GM18498 (cell line): ENCODE measurements around the gene CDH16.

ENCODE experiments used
- ATAC-seq: cut with Tn5 transposase; IDR thresholded peaks from one replicate; pipeline ENCODE4 v1.9.1; 2021; ENCODE audit warnings: mild to moderate bottlenecking, moderate library complexity; ENCODE audit not compliant: unreplicated experiment

Gene CDH16

DNA sequence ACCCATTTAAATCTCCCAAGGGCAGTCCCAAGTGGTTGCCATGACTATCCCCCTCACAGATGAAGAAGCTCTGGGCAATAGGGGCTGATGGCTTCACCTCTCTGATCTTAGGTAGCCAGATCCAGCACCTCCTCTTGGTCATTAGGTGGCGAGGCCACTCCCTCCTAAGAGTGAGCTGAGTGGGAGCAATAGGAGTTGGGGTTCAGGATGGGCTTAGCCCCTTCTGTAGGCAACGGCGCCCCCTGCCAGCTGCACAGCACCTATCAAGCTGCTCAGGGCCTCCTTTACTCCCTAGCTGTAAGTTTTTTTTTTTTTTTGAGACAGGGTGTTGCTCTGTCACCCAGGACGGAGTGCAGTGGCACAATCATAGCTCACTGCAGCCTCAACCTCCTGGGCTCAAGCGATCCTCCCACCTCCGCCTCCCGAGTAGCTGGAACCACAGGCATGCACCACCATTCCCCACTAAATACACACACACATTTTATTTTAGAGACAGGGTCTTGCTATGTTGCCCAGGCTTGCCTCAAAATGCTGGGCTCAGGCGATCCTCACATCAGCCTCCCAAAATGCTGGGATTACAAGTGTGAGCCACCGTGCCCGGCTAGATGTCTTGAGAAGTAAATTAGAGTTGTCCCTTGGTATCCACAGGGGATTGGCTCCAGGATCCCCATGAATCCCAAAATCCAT lies 10.2 kb upstream of the CDH16 start:
- no peak for ATAC-seq

DNA sequence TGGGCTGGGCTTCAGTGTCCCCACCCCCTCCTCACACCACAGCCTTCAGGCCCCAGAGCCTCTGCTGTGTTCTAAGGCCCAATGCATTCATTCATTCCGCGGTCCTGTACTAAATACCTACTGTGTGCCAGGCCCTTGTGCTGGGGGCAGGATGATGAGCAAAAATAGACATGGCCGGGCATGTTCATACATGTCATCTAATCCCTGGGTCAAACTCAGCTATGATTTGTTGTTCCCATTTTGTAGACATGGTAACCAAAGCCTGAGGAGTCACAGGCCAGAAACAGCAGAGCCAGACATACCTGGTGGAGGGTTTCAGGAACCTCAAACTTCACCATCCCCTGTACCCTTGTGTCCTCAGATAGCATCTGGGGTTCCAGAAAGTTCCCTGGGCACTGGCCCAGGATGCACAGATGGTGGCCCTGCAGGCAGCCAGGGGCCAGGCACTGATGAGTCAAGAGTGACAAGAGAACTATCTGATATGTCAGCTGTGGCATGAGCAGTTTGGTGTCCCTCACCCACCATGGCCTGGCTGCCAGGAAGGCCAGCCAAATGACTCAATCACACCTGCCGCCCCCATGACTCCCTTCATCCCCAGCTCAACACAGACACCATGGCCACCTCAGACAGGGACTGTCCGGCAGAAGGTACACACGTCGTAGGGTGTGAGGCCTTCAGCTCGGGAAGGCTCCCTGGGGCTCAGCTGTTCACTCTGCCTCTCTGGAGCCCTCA lies 9.4 kb upstream of the CDH16 start:
- ATAC-seq, result no peak

- no peak for ATAC-seq
These were observed 8.3 kb upstream of the CDH16 start for GRCh38 chr16:66926961-66927436.

GRCh38 chr16:66926171-66926947 lies 7.7 kb upstream of the CDH16 start:
- no peak for ATAC-seq

- peak; percentile 16 for ATAC-seq
These were observed 6.7 kb upstream of the CDH16 start, which contains the start of gene RRAD for GRCh38 chr16:66925322-66925840. RRAD (minus strand) TSS chr16:66925535; CDS start chr16:66925179, 356 bp downstream.

DNA sequence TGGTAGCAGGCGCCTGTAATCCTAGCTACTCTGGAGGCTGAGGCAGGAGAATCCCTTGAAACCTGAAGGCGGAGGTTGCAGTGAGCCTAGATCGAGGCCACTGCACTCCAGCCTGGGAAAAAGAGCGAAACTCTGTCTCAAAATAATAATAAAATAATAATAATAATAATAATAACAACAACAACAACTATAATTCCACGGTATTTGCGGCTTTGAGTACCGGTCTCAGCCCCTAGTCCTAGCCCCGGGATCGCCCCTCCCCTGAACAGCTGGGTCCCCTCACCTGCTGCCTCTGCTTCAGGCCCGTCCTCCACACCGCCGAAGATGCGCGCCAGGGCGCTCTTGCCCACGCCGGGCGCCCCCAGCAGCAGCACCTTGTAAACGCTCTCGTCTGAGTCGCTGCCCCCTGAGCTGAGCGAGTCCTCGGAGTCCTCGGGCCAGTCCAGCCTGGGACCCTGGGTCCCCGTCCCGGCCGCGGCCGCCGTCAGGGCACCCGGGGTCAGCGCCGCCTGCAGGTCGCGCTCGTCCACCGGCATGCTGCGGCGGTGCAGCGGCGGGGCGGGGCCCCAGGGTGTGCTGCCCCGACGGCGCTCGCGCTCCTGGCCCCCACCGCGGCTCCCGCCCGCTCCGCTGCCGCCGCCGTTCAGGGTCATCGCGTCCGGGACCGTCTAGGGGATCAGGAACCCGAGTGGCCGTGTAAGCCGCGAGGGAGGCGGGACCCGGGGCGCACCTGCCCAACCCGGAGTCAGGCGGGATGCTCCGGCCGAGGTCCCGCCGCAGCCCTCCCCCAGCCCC lies 6.0 kb upstream of the CDH16 start:
- peak; percentile 49 for ATAC-seq

GRCh38 chr16:66923866-66924265 lies 5.2 kb upstream of the CDH16 start:
- no peak for ATAC-seq

DNA sequence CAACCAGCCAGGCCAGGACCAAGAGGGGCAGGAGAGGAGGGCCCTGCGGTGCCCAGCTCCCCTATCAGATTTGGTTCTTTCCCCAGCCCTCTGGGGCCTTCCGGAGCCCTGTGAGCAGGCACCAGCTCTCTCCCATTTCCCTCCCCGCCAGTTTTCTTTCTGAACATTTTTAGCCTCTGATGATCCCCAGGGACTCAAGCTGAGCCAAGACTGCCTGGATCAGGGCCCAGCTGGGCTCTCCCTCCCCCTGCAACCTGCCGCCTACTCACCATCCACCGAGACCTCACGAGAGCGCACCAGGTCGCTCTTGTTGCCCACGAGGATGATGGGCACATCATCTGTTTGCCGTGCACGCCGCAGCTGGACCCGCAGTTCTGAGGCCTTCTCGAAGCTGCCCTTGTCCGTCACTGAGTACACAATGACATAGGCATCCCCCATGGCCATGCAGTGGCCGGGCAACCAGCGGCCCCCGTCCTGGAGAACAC lies 4.6 kb upstream of the CDH16 start:
- no peak for ATAC-seq

DNA sequence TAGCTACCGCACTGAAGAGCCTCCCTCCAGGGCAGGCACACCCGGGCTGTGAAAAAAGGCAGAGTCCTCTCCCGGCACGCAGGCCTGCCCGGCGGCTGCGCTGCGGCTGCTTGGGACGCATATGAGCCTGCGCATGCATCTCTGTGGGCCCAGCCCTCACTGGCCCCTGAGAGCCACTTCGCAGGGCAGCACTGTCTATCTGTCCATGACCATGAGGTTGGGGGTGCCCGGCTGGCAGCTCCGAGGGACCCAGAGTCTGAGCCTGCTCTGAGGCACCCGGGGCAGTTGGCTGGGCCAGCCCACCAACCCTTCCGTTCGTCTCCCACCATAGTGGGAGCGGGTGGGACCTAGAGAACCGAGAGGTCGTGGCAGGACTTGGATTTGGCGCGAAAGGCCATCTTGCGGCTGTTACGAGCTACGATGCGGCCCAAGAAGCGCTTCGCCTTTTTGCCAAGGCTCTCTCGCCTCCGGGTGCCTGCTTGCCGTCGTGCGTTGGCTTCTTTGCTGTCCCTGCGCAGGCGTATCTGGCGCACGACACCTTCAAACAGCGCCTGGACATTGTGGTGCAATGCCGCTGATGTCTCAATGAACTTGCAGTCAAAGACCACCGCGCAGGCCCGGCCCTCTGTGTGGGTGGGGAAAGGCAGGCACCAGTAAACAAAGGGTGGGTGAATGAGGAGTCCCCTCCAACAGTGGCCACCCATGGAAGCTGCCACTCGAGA lies 3.2 kb upstream of the CDH16 start:
- no peak for ATAC-seq

DNA sequence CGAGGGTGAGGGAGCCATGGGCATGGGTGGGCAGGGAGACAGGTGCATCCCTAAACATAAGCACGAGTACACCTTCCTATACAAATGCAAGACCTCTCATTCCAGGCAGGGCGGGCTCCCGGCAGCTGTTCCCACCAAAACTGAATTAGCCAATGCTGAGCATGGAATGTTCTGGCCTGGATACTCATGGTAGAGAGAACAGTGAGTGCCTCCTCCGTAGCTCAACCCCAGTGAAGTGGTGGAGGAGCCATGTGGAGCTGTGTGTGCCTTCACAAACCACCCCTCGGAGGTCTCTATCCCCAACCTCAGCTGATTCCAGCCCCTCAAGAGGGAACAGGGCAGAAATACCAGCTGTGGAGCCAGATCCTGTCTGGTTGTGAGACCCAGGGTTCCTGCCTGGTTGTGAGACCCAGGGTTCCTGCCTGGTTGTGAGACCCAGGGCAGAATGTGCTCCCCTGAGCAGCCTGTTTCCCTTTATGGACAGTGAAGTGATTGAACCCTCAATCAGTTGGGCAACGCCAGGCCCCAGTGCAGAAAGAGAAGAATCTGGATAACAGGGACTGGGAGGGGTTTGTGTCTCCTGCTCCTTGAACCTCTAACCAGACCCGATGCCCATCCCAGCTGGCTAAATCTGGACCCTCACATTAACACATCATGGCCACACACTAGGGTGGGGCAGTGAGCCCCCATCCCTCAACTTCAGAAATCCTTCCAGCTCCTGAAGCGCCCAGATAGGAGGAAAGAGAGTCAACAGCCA lies 2.4 kb upstream of the CDH16 start:
- no peak for ATAC-seq

- no peak for ATAC-seq
These were observed 1.6 kb upstream of the CDH16 start for GRCh38 chr16:66920299-66920590.

DNA sequence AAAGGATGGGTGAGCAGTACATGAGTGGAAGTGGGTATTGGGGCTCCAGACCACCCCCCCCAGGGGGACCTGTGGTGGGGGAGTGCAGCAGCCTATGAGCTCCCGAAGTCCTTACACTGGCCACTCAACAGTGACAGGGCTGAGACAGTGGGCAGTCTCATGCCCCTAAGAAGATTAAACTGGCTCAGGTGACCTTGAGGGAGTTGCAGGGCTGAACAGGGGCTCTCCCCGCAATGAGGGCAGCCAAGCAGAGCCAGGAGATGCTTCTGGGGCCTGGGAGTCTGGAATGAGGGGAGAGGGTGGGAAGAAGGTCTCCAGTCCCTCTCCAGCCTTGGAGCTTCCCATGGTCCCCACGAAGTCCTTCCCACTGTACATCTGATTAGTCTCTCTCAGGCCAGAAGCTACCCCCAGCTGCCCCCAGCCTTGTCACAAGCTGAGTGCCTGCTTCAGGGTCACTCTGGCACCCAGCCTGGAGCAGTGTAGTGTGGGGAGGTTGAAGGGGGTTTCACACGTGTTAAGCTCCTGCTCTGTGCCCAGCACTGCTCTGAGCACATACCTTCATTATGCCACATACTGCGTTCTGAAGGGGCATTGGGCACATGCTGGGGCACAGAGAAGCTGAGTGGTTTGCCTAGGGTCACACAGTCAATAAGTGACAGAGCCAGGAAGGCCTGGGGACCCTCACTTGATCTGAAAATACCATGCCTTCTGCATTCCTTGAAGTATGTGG lies 1.0 kb upstream of the CDH16 start:
- ATAC-seq, result no peak

DNA sequence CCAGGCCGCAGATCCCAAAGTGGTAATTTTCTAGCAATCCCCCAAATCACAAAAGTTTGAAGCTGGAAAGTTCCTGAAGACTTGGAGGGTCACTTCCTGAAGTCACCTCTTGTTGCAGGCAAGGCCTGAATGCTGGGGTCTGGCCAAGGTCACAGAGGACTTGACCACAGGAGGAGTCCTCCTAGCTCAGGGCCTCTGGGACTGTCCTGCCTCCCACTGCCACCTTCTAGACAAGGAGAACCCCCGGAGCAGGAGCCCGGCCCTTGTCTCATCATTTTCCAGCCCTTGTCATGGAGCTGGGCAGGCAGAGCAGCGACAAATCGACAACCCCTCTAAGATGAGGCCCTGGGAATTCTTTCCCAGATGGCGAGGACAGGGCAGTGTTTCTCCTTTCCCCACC lies 330 bp downstream of the CDH16 start:
- ATAC-seq, result no peak

DNA sequence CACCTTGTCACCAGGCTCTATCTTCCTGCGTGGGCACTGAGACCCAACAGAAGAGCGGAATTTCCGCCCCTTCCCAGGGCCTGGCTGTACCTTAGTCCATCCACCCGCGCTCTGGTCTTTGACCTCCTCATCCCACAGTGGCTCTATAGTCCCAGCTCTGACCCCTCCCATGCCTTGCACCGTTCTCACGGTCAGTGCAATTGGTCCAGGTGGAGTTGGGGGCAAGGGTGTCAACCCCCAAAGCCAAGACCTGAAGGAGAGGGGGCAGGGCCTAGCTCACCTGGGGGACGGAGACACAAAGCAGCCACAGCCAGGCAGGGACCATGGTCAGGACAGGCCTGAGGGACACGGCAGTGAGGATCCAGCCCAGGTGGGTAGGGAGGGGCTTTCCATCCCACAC lies 944 bp downstream of the CDH16 start:
- ATAC-seq, result no peak

GRCh38 chr16:66916518-66916917 lies 2.2 kb downstream of the CDH16 start:
- no peak for ATAC-seq

DNA sequence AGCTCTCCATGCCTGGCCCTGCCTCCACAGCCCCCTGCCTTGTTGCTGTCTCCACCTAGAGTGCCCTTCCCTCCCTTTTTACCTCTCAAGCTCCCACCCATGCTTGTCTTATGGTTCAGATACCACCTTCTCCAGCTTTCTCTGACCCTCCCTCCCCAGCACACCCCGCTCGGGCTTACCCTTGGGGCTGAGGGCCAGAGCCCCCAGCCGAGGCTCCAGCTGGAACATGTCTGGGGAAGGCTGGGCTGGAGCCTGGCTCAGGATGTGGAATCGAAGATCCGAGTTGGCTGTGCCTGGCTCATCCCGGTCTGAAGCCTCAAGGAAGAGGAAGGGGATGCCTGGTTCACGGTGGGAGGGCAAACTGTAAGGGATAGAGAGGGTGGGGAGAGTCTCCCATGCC lies 3.6 kb downstream of the CDH16 start:
- no peak for ATAC-seq

DNA sequence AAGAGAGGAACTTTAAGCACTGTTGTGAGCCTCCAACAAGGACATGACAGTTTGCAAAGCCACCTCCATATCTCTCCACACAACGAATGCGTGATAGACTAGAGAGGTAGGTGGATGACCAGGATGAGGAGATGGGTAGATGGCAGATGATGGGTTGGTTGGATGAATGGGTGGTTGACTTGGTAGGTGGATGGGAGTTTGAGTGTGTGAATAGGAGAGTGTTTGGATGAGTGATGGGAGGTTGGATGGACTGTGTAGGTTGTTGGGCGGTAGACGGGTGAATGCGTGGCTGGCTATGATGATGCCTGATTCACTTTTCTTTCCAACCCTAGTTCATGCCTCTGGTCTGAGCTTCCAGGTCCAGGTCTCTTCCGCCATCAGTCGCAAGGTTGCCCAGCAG lies 4.1 kb downstream of the CDH16 start:
- ATAC-seq, result no peak

- ATAC-seq, result no peak
These were observed 5.0 kb downstream of the CDH16 start for GRCh38 chr16:66913711-66914110.

DNA sequence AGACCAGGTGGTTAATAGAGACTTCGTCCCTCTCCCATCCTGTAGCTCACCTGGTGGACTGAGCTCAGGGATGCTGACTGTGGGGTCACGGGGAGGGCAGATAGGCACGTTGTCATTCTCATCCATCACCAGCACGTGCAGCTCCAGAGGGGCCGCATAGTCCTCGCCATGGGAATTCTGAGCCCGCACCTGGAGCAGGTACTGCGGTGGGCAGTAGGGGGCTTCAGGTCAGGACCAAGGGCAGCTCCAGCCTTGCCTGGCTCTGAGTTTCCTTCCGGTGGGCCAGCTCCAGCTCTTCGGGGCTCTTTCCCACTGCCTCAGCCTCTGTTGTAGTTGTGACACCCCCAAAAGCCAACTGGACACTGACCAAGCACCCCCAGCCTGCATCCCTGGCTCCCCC lies 5.6 kb downstream of the CDH16 start:
- no peak for ATAC-seq
